Measurements from ENCODE around the gene NUDT1. TPM values are rescaled to one million over a fixed set of nuclear protein-coding genes. Genes with fewer than 3 reads are reported as not detected.

NUDT1 gene
- total and polyA plus RNA-seq, 2 experiments from 2014 or later = 33.0 to 33.8 TPM

DNA sequence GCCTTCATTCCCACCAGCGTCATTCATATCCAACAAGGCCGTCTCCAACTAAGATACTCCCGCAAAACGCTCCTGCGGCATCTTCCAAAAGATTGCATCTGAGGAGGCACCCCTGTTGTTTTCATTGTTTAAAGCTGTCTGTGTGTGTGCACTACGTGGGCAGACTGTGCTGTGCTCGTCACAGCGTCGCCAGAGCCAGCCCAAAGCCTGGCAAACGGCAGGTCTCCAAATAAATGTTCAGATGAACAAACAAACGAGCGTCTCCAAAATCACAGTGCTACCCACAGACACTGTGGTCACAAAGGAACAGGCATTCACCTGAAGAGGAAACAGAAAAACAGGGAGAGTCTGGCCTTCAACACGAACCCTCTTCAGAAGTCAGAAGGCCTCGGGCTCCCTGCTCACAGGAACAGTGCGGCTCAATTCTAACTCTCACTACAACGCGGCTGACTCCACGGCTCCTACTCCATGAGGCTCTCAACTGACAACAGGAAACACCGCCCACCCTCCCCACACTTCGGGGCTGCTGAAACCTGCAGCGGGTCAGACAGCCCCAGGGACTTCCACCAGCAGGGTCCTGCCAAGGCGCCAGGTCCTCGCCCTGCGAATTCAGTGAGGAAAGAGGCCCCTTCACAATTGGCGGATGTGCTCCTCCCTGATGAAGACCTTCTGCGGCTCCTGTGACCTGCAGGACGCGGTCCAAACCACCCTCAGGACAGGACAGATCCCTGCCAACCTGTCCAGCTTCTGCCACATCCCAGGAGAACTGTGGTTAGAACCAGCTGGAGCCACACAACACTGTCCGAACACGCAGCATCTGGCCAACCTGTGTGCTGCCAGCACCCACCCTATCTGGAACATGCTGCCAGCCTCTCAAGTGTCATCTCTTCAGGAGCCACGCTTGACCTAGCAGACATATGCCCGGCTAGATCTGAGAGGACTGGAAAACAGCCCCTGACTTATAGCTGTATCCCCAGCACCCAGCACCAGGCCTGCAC, 45.3 kb upstream of the NUDT1 start:
- Histone ChIP-seq H3K27ac (no peak overlapping the region), H3K27me3 (no peaks in the 10 kb centered on the region), H3K4me1 (ENCODE audit: low read depth) (peaks cover 14% of the 10 kb centered on the region), H3K9me3 (ENCODE audit: low read depth) (no peaks in the 10 kb centered on the region), H3K36me3 (no peaks in the 10 kb centered on the region), H3K4me3 (no peak overlapping the region)
- no peak for DNase-seq (ENCODE audit: low read depth in 1 of 2, low spot score in 1 of 2)
- TF ChIP-seq, protein P1, sequence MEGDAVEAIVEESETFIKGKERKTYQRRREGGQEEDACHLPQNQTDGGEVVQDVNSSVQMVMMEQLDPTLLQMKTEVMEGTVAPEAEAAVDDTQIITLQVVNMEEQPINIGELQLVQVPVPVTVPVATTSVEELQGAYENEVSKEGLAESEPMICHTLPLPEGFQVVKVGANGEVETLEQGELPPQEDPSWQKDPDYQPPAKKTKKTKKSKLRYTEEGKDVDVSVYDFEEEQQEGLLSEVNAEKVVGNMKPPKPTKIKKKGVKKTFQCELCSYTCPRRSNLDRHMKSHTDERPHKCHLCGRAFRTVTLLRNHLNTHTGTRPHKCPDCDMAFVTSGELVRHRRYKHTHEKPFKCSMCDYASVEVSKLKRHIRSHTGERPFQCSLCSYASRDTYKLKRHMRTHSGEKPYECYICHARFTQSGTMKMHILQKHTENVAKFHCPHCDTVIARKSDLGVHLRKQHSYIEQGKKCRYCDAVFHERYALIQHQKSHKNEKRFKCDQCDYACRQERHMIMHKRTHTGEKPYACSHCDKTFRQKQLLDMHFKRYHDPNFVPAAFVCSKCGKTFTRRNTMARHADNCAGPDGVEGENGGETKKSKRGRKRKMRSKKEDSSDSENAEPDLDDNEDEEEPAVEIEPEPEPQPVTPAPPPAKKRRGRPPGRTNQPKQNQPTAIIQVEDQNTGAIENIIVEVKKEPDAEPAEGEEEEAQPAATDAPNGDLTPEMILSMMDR (IDR thresholded peaks at IDR 0.05; ENCODE audit: low read depth, low read length) = no peak

DNA sequence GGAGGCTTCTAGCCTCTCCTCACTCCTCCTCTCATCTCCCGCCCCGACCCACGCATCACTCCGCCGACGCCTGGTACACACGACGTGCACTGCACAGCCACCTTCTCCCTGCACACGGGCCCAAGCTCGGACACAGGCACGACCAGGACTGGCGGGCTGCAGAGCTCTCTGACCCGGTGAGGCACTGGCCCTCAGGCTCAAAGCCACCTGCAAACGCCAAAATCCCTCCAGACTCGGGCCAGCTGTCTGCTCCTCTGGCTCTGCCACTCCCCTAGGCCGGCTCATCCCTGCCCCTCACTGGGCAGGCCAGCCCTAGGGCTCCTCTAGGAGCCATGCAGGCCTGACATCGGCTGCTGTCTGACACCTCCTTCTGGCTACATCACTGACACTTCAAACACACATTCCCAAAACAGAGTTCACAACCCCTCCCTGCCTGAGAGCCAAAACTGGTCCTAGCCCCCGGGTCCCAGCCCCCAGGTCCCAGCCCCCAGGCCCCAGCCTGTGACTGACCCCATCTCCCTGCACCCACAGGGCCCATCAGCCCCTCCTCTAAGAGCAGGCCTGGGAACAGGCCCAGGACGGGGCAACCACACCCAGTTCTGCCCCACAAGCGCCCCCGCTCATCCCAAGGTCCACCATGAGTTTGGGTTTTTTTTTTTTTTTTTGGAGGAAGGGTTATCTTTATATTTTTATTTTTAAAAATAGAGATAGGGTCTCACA, 44.4 kb upstream of the NUDT1 start:
- no peak for DNase-seq (ENCODE audit: low read depth in 1 of 2, low spot score in 1 of 2)
- Histone ChIP-seq H3K27ac (no peak overlapping the region), H3K4me3 (no peak overlapping the region), H3K4me1 (ENCODE audit: low read depth) (peaks cover 22% of the 10 kb centered on the region), H3K36me3 (no peaks in the 10 kb centered on the region), H3K9me3 (ENCODE audit: low read depth) (no peaks in the 10 kb centered on the region), H3K27me3 (no peaks in the 10 kb centered on the region)
- TF ChIP-seq, protein P1 (IDR thresholded peaks at IDR 0.05; ENCODE audit: low read depth, low read length) = no peak

DNA sequence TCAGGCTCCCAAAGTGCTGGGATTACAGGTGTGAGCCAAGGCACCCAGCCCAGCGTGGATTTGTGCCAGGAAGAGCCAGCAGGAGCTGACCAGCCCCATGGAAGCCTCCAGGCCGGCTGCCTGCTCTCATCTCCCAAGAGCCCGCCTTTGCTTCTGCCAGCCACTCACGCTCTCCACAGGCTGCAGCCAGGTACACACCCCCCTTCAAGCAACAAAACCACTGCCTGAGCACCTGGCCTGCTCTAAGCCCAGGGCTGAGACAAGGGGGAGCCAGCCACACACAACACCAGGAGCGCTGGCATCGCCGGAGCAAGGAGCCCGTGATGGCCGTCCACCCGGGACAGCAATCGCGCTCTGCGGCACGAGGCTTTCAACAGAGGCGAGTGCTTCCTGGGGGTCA, 43.8 kb upstream of the NUDT1 start:
- H3K9me3 ChIP-seq (ENCODE audit: low read depth) = no peaks in the 10 kb centered on the region
- H3K4me1 ChIP-seq (ENCODE audit: low read depth) = peaks cover 29% of the 10 kb centered on the region
- H3K36me3 ChIP-seq = no peaks in the 10 kb centered on the region
- no peak for DNase-seq (ENCODE audit: low read depth in 1 of 2, low spot score in 1 of 2)
- H3K4me3 ChIP-seq = no peak overlapping the region
- TF ChIP-seq, protein P1 (IDR thresholded peaks at IDR 0.05; ENCODE audit: low read depth, low read length) = no peak
- no peak overlapping the region for H3K27ac ChIP-seq
- no peaks in the 10 kb centered on the region for H3K27me3 ChIP-seq

- no peaks in the 10 kb centered on the region for H3K9me3 ChIP-seq (ENCODE audit: low read depth)
- TF ChIP-seq, protein P1 (IDR thresholded peaks at IDR 0.05; ENCODE audit: low read depth, low read length) = no peak
- H3K4me3 ChIP-seq = no peak overlapping the region
- peaks cover 34% of the 10 kb centered on the region for H3K4me1 ChIP-seq (ENCODE audit: low read depth)
- DNase-seq (ENCODE audit: low read depth in 1 of 2, low spot score in 1 of 2) = no peak
- no peaks in the 10 kb centered on the region for H3K27me3 ChIP-seq
- no peaks in the 10 kb centered on the region for H3K36me3 ChIP-seq
- H3K27ac ChIP-seq = no peak overlapping the region
Observed at GRCh38 chr7:2198760-2199159, 43.3 kb upstream of the NUDT1 start.

GRCh38 chr7:2199528-2199927, 42.5 kb upstream of the NUDT1 start:
- no peak overlapping the region for H3K4me3 ChIP-seq
- no peak for DNase-seq (ENCODE audit: low read depth in 1 of 2, low spot score in 1 of 2)
- H3K27ac ChIP-seq = no peak overlapping the region
- no peaks in the 10 kb centered on the region for H3K27me3 ChIP-seq
- no peaks in the 10 kb centered on the region for H3K36me3 ChIP-seq
- TF ChIP-seq, protein P1 (IDR thresholded peaks at IDR 0.05; ENCODE audit: low read depth, low read length) = no peak
- H3K4me1 ChIP-seq (ENCODE audit: low read depth) = peaks cover 42% of the 10 kb centered on the region
- no peaks in the 10 kb centered on the region for H3K9me3 ChIP-seq (ENCODE audit: low read depth)
